ENCODE data around the gene USH2A.
A peak's percentile ranks its signal among the peaks of the same experiment; 100 is the strongest.
"Not testable (repeated sequence)": the region's sequence is repeated elsewhere in the genome, so short reads cannot be mapped to it uniquely, and the experiment has no call there.

Gene USH2A

GRCh38 chr1:216049741-216050430, 373.4 kb downstream of the USH2A start:
- no peak for DNase-seq

- DNase-seq, result no peak
These were observed 375.3 kb downstream of the USH2A start for GRCh38 chr1:216047811-216048572.

- DNase-seq, result no peak
These were observed 376.9 kb downstream of the USH2A start for GRCh38 chr1:216046336-216046735.

- no peak for DNase-seq
These were observed 377.8 kb downstream of the USH2A start for GRCh38 chr1:216045400-216045799.

GRCh38 chr1:216044538-216044937, 378.7 kb downstream of the USH2A start:
- no peak for DNase-seq

GRCh38 chr1:216034506-216034905, 388.7 kb downstream of the USH2A start:
- no peak for DNase-seq

- no peak for DNase-seq
These were observed 390.2 kb downstream of the USH2A start for GRCh38 chr1:216032961-216033614.

- no peak for DNase-seq
These were observed 391.0 kb downstream of the USH2A start for GRCh38 chr1:216032284-216032683.

- no peak for DNase-seq
These were observed 394.6 kb downstream of the USH2A start for GRCh38 chr1:216028631-216029030.

GRCh38 chr1:216024546-216024945, 398.7 kb downstream of the USH2A start:
- DNase-seq, result no peak

GRCh38 chr1:216020743-216021345, 402.4 kb downstream of the USH2A start:
- DNase-seq, result no peak

GRCh38 chr1:216015116-216015515, 408.1 kb downstream of the USH2A start:
- DNase-seq, result no peak

GRCh38 chr1:216014086-216014485, 409.2 kb downstream of the USH2A start:
- no peak for DNase-seq

- DNase-seq, result not testable (repeated sequence)
These were observed 413.8 kb downstream of the USH2A start for GRCh38 chr1:216009456-216009855.

GRCh38 chr1:216005916-216006315, 417.3 kb downstream of the USH2A start:
- DNase-seq, result no peak

- peak in 1 of 51 donors; percentile 14 for DNase-seq
These were observed 430.6 kb downstream of the USH2A start for GRCh38 chr1:215992620-215993019.

GRCh38 chr1:215987092-215987875, 436.0 kb downstream of the USH2A start:
- no peak for DNase-seq

GRCh38 chr1:215986401-215986800, 436.8 kb downstream of the USH2A start:
- no peak for DNase-seq

GRCh38 chr1:215983680-215984079, 439.6 kb downstream of the USH2A start:
- DNase-seq, result no peak

GRCh38 chr1:215971793-215972441, 451.3 kb downstream of the USH2A start:
- DNase-seq, result no peak

- no peak for DNase-seq
These were observed 452.8 kb downstream of the USH2A start for GRCh38 chr1:215970406-215970805.

Measured in hypothalamus (tissue), 51 donors.